ENCODE results near the gene ABCB9.
"Not testable (repeated sequence)": the region's sequence is repeated elsewhere in the genome, so short reads cannot be mapped to it uniquely, and the experiment has no call there.

The ABCB9 gene

GRCh38 chr12:122965851-122966742, at the start of gene ABCB9:
TSS of gene ABCB9 (minus strand) at chr12:122966463. CDS start at chr12:122960235, 6,228 bp downstream.
- peak; percentile 96 for DNase-seq

- not testable (repeated sequence) for DNase-seq
These were observed 48.2 kb upstream of the ABCB9 start for GRCh38 chr12:123014473-123014872.

- no peak for DNase-seq
These were observed 47.2 kb upstream of the ABCB9 start for GRCh38 chr12:123013185-123014095.

GRCh38 chr12:123011701-123012100, 45.4 kb upstream of the ABCB9 start:
- DNase-seq, result no peak

GRCh38 chr12:123010681-123011080, 44.4 kb upstream of the ABCB9 start:
- DNase-seq, result no peak

DNA sequence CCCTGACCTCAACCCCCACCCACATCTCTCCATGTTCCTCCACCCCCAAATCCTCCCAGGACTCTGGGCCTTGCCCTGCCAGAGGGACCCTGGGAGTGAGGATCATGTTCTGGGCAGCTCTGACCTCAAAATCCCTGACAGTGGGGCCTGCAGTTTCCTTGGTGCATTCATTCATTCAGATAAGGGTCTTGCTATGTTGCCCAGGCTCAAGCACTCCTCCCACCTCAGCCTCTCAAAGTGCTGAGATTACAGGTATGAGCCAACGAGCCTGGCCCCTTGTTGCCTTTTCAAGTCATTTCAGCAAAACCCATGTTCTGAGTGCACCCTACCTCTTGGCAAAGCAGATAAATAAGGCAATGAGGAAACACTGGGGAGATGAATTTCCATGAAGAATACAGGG, 43.8 kb upstream of the ABCB9 start:
- DNase-seq, result no peak

- no peak for DNase-seq
These were observed 40.7 kb upstream of the ABCB9 start for GRCh38 chr12:123006977-123007376.

GRCh38 chr12:123005081-123005626, 38.9 kb upstream of the ABCB9 start:
- no peak for DNase-seq

GRCh38 chr12:123004287-123004686, 38.0 kb upstream of the ABCB9 start:
- no peak for DNase-seq

DNA sequence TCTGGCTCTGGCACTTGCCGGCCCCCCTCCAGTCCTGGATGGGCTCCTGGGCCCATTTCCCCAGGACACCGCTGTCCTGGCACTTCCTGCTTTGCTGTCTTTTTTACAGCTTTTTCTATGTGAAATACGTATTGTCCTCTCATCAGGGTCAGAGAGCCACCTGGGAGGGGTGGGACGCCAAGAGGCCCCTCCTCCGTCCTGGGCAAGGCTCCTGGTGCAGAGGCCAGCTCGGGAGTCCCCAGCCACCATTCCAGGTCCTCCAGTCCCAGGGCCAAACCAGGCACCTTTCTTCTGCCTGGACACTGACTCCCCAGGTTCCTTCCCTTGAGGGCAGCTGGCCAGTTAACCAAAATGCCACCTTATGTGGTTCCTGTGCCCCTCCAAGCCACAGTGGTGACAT, 37.0 kb upstream of the ABCB9 start:
- no peak for DNase-seq

- DNase-seq, result no peak
These were observed 35.2 kb upstream of the ABCB9 start for GRCh38 chr12:123001464-123001863.

DNA sequence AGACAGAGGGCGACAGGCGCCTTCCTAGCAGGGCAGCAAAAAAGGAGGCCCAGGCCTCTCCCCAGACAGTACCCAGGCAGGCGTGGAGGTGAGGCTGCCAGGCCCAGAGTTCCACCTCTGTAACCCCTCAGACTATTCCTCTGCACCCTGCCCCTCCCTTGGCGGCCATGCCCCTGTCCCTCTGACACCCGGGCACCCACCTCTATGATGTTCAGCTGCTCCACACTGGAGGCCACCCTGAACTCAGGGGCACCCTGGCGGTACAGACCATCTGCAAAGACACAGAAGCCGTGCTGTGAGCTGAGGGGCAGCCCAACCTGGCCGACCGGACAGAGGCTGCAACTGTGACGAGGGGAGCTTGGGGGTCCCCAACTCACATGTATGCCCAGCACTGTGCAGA, 34.3 kb upstream of the ABCB9 start:
- no peak for DNase-seq

GRCh38 chr12:122999986-123000420, 33.7 kb upstream of the ABCB9 start:
- DNase-seq, result no peak

DNA sequence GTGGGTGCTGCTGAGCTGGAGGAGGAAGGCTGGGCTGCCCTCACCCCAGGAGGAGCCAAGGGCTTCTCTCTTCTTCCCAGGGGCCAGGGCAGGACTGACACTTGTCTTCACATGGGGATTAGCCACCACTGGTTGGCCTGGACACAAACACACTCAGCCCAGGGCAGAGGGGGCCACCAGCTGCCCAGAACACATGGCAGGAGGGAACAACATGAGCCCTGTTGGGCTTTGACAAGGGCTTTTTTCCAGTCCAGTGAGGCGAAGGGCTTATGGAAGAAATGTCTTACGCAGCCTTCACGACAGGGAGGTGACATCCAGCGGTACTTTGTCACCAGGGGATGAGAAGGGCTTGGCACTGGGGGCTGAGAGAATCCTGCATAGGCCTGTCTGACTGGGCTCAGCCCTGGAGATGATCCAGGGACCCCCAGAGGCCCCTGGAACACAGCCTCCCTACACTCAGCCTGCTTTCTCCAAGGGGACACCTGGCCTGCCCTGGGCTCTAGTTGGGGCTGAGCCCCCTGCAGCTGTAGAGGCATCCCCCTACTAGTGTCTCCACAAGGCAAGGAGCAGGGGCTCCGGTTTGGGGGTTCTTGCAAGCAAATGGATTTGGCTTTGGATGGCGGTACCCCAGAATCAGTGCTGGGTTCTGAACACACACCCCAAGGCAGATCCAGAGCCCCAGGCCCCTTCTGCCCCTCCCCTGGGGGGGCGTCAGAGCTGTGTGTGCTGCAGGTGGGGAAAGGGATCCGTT, 33.1 kb upstream of the ABCB9 start:
- no peak for DNase-seq

DNA sequence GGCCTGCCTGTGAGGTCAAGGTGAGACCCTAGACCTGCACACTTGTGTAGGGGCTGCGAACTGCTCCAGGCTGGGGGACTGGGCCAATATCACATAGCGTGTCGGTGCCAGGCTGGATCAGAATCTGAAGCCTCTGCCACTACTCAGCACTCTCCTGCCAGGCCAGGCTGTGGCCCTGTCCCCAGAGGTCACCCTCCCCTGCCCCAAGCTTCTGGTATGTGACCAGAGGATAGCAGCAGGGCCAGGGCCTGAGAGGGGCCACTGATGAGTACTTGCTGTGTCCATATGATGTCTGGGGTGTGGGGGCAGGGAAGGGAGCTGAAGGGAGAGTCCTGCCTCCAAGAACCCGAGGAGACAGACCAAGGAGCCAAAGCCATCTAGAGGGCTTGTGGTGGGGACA, 32.1 kb upstream of the ABCB9 start:
- no peak for DNase-seq

DNA sequence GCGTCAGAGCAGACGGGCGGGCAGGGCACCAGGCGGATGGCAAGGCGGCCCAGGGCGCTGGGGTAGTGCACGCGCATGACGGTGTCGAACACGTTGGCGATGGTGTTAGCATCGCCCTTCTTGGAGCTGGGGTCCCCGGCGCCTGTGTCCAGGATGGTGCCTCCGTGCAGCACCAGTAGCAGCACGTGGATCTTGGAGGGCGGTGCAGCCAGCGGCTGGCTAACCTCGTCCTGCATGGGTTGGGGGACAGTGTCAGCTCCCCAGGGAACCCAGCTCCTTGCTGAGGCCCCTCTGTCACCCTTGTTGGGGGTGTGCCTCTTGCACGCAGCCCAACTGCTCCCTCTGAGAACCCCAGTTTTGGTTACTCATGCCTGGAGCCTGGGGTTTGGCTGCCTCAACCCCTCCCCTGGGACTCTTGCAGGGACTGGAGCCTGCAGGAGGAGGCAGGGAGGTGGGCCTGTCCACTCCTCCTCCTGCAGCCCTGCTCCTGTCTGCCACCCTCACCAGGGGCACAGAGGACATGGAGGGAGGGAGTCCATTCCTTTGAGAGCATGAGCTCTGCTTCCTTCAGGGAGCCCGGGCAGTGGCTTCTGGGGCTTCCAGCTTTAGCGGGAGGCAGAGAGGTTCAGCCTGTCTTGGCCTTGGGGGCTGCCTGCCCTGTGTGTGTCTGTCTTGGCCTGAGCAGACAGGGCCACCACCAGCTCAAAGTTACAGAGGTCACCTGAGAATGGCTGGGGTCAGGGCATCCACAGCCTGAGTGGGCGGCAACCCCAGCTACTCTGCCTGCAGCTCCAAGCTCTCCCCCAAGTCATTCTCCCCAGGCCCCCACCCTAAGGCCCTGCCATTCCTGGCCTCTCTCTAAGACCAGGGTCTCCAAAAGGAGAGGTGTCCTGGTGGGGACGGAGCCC, 31.3 kb upstream of the ABCB9 start:
- no peak for DNase-seq

DNA sequence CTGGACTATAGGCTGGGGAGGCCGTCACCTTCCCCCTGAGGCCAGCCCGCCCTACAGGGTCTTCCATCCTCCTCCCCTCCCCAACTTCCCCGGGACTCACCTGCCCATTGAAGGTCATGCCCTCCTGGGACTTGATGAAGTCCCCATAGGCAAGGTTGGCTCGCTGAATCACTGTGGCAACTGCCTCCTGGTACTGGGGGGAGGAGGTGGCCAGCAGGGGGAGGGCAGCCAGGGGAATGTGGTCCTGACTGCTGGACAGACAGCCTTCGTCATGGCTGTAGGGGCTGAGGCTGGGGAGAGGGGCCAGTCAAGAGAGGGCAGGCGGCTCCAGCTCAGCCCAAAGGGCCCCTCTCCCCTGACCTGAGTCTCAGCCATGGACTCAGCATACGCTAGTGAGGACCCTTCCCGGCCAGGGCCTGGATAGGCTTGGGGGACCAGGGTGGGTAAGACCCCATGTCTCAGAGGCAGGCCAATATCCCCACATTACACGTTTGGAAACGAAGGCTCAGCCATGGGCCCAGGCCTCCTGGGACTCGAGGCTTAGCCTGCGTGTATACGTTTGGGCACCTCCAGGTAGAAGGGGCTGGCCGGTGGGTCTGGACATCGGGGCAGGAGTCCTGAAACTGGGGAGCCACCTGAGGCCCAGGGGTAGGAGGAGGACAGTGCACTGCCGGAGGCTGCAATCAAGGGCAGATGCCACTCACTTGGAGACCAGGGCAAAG, 30.5 kb upstream of the ABCB9 start:
- no peak for DNase-seq

- DNase-seq, result no peak
These were observed 29.9 kb upstream of the ABCB9 start for GRCh38 chr12:122996188-122996601.

- DNase-seq, result no peak
These were observed 29.4 kb upstream of the ABCB9 start for GRCh38 chr12:122995503-122996187.
